Peyer's patch (tissue), 4 donors: ENCODE results near the gene FCGBP.

Source experiments
- CTCF ChIP-seq, 6 experiments: fragments of 450-650 bp in 4 of 6; fragments of 200-600 bp in 2 of 6; sonication (generic) in 1 of 6; IDR thresholded peaks; one replicate each; pipeline ENCODE4 v1.5.1; 2017 to 2019; ENCODE audit warnings: antibody characterized with exemption in 6 of 6, mild to moderate bottlenecking in 3 of 6, moderate library complexity in 1 of 6
- POLR2A ChIP-seq, 2 donors: fragments of 450-650 bp; IDR thresholded peaks; one replicate each; pipeline ENCODE4 v1.5.1; 2017; ENCODE audit warnings: antibody characterized with exemption in 2 of 2, mild to moderate bottlenecking in 2 of 2, moderate library complexity in 2 of 2

DNA sequence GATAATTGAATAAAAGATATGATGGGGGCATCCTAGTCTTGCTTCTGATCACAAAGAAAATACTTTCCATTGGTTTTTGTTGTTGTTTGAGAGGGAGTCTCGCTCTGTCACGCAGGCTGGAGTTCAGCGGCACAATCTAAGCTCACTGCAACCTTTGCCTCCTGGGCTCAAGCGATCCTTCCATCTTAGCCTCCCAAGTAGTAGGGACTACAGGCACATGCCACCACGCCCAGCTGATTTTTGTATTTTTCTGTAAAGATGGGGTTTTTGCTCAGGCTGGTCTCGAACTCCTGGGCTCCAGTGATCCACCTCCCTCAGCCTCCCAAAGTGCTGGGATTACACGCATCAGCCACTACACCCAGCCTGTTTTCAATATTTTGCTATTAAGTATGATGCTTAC lies 19.5 kb upstream of the FCGBP start:
- TF ChIP-seq POLR2A (IDR thresholded peaks at IDR 0.05) (no peak), CTCF (IDR thresholded peaks at IDR 0.05) (no peak)
